Ecto neural progenitor cell (in vitro differentiated cells): ENCODE measurements around the gene TBC1D13.
A peak's percentile ranks its signal among the peaks of the same experiment; 100 is the strongest.
"Not testable (repeated sequence)": the region's sequence is repeated elsewhere in the genome, so short reads cannot be mapped to it uniquely, and the experiment has no call there.

Experiments used
- DNase-seq: peaks from one replicate; pipeline ENCODE4 v3.0.0-alpha.2; 2018; ENCODE audit warnings: low spot score

The TBC1D13 gene

DNA sequence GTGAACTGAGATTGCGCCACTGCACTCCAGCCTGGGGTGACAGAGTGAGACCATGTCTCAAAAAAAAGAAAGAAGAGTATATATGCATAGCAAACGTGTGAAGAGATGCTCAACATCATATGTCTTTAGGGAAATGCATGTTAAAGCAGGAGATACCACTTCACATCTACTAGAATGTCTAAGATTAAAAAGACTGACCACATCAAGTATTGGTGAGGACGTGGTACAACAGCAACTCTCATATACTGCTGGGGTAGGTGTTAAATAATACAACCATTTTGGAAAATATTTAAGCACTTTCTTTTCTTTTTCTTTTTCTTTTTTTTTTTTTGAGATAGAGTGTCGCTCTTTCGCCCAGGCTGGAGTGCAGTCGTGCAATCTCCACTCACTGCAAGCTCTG lies 1.6 kb upstream of the TBC1D13 start:
- no peak for DNase-seq

DNA sequence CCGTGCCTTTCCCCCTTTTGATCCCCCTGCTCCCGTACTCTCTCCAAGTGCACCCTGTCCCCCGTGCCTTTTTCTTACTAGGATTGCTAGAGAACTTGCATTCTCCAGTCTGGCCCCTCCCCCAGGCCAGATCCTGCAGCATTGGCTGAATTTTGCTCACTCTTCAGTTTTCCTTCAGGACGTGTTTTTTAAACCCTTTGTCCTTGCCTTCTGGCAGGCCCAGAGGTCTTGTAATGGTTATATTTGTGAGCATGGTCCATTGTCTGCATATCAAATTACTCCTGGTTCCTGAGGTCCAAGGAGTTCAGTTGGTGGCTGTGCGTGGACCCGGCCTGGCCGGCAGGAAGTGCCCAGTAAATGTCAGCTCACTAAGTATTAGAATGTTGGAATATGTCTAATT lies 606 bp downstream of the TBC1D13 start:
- no peak for DNase-seq

DNA sequence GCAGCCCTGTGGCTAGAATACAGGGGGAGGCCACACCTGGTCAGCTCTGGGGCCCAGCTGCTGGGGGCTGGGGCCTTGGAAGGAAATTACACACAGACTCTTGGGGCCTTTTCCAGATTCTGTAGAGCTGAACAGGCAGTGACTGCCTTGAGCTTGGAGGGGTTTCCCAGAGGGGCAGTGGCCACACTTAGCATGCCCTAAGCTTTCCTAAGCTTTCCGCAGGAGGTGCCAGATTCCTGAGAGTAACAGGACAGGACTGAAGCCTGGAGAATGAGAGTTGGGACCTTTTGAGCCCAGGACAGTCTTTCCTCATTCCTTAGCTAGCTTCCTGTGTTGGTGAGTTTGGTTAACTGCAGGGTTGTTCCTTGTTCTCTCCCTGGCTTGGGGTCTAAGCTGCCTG lies 1.4 kb downstream of the TBC1D13 start:
- no peak for DNase-seq

DNA sequence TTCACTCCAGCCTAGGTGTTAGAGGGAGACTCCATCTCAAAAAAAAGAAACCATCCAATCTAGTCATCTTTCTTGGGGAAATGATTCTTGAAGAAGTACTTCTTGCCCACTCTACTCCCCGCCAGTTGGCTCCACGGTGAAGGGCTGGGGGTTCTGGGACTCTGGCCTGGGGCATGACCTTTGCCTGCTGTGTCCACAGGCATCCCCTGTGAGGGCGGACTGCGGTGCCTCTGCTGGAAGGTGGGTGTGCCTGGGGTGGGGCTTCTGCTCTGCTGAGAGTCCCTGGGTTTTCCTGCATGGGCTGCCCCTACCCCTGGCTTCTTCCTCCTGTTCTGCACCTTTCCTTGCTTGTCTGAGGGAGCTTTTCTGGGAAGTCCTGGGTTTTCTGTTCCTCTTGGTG lies 3.5 kb downstream of the TBC1D13 start:
- DNase-seq: no peak

DNA sequence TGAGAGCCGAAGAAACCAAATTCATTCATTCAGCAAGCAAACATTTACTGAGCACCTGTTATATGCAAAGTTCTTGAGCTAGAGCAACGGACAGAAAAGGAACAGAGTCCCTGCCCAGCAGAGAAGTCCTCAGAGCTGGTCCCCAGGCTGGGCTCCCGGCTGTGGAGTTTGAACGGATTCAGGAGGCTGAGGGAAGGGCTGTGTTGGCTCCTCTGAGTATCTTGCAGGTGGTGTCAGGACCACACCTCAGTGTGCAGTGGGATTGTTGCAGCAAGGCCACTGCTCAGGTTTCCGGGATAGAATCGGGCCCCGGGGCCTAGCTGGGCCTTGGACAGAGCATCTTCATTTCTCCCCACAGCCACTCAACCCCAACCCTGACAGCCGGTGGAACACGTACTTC lies 5.1 kb downstream of the TBC1D13 start:
- no peak for DNase-seq

DNA sequence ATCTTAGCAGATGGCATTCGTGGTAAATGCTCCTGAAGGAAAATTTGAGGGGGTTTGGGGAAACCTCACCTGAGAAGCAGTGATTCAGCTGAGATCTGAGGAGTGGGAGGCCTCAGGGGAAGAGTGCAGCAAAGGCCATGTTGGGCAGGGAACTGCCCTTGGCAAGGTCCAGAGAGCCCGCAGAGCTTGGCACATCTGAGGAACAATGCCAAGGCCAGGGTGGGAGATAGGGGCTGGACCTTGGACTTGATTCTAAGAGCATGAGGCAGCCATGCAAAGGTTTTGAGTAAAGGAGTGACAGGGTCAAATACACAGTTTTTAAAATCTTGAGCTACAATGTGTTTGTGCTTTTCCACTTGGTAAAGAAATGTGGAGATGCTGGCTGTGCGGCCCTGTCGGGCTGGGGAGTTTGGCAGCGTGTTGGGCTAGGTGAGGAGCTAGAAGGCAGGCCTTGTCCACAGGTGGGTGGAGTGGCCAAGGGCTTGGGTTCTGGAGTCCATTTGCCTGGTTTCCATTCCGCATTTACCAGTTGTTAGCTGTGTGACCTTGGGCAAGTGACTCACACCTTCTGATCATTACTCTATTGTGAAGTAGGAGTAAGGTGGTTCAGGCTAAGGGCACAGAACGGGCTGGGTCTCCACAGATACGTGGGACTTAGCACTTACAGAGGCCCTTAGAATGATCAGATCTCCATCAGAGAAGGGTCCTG lies 6.1 kb downstream of the TBC1D13 start:
- DNase-seq: no peak

DNA sequence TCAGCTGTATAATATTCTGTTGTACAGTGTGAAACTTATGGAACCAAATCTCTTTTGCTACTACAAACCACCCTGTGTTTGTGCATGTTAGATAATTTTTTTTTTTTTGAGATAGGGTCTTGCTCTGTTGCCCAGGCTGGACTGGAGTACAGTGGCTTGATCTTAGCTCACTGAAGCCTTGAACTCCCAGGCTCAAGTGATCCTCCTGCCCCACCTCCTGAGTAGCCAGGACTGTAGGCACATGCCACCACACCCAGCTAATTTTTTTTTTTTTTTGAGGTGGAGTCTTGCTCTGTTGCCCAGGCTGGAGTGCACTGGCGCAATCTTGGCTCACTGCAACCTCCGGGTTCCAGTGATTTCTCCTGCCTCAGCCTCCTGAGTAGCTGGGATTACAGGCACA lies 7.9 kb downstream of the TBC1D13 start:
- not testable (repeated sequence) for DNase-seq

DNA sequence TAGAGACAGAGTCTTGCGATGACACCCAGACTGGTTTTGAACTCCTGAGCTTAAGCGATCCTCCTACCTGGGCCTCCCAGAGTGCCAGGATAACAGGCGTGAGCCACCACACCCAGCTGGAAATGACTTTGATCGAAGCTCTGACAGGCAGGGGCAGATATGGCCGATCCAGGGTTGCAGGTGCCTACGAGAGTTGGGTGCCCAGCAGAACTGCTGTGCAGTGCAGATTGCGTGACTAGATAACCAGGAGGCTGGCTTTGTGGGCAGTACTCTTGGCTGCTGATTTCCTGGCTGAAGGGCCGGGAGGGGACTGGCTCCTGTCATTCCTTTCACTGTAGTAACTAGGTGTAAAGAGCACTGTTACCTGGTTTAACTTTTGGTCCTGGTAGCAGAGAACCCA lies 11.8 kb downstream of the TBC1D13 start:
- no peak for DNase-seq

DNA sequence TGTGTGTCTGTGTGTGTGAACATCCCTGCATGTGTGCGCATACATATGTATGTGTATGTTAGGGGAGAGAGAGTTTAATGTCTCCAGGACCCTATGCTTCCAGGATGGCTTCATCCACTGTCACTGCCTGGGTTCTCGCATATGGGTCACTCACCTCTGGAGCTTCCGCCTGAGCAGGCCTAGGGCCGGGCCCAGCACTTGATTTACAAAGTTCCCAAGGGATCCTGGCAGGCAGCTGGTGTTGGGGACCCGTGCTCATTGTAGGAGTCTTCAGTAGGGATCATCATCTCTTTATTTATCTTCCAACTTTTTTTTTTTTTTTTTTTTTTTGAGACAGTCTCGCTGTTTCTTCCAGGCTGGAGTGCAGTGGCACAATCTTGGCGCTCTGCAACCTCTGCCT lies 13.0 kb downstream of the TBC1D13 start:
- no peak for DNase-seq

DNA sequence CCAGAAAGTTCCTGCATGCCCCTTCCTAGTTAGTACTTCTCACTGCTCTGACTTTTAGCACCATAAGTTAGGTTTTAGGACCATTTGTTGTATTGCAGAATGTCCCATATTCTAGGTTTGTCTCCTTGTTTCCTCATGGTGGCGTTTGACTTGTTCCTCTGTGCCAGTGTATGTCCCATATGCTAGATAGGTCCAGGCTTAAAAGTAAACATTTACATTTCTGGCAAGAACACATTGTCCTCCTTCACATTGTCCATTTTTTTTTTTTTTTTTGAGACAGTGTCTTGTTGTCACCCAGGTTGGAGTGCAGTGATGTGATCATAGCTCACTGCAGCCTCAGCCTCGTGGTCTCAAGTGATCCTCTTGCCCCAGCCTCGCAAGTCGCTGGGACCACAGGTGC lies 15.4 kb downstream of the TBC1D13 start:
- no peak for DNase-seq

DNA sequence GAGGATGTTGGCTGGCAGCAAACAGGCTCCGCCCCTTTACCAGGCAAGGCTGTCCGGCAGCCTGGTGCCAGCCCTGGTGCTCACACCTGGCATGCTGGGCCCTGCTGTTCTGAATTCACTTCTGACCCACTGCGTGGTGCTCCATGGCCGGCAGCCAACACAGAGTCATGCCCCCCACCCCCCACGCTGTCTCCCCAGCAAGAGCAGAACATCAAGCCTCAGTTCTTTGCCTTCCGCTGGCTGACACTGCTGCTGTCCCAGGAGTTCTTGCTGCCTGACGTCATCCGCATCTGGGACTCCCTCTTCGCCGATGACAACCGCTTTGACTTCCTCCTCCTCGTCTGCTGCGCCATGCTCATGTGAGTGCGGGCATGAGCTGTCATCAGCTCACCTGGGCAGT lies 18.6 kb downstream of the TBC1D13 start:
- DNase-seq: no peak

DNA sequence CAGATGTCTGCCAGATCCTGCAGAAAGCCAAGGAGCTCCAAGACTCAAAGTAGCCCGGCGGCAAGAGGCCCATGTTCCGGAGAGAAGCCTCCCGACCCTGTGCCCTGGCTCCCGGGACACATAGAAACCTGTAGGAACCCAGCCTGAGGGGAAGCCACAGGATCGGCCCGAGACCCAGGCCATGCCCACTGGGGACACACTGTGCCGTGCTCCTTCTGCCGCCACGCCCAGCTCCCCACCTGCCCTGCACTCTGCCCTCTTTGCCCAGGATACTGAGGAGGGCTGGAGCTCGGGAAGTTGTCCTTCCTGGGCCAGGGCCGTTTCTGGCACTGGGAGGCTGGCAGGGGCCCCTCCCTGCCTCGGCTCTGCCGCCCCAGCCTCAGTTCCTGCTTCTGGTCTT lies 20.8 kb downstream of the TBC1D13 start:
- no peak for DNase-seq

DNA sequence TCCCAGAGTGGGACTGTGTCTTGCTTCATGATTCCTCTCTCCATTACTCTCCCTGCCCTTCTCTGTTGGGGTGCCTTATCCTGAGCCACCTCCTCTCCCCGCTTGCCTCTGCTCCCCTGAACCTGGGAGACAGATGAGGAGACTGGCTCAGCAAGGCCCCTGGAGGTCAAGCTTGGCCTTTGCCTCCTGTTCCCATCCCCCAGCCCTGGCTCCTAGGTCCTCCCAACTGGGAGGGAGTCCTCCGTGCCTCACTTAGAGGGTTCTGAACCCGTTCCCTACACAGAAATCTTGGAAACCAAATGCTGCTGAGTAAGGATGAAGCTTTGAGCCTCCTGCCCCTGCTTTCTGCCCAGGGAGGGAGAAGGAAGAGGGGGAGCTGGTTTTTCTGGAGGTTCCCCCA lies 21.5 kb downstream of the TBC1D13 start:
- DNase-seq: no peak

DNA sequence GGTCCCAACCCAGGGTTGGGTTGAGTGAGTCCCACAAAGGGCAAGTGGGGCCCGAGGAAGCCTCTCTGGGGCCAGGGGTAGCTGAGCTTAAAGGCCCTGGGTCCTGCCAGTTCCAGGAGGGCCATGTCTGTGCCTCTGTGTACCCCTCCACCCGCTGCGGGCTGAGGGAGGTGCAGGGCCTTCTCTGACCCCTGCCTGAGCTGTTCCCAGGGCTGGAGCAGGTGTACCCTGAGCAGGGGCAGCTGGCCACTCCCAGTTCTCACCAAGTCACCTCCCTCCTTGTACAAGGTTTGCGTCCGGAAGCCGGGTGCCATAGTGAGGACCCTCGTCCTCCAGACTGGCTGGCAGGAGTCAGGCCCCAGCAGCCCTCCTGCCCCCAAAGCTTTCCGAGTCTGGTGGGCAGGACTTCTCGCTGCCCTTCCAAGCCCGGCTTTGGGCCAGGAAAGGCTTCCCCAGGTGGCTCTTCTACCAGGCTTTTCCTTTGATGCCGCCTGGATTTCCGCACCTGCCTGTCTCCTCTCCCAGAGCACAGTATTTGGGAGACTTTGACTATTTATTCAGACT lies 22.1 kb downstream of the TBC1D13 start:
- no peak for DNase-seq

DNA sequence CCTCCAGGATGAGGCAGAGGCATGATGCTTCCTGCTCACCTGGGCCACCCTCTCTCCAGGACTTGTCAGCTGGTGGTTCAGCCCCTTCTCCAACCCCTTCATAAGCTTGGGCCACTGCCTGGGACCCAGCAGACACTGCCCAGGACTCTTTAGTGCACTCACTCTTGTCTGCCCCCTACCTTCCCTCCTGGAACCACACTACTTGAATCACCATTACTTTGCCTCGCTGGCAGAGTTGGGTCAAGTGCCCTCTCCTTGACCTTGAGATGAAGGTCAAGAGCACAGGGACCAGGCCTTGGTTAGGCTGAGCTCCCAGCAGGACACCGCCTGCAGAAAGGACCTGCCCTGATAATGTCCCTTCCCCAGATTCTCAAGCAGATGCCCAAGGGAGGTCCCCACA lies 22.8 kb downstream of the TBC1D13 start:
- DNase-seq: no peak

DNA sequence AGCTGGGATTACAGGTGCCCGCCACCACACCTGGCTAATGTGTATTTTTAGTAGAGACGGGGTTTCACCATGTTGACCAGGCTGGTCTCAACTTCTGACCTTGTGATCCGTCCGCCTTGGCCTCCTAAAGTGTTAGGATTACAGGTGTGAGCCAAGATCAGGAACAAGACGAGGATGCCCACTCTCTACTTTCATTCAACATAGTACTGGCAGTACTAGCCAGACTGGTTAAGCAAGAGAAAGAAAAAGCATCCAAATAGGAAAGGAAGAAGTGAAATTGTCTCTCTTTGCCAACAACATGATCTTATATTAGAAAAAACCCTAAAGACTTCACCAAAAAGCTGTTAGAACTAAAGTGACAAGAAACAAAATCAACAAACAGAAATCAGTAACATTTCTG lies 23.8 kb downstream of the TBC1D13 start:
- DNase-seq: no peak

DNA sequence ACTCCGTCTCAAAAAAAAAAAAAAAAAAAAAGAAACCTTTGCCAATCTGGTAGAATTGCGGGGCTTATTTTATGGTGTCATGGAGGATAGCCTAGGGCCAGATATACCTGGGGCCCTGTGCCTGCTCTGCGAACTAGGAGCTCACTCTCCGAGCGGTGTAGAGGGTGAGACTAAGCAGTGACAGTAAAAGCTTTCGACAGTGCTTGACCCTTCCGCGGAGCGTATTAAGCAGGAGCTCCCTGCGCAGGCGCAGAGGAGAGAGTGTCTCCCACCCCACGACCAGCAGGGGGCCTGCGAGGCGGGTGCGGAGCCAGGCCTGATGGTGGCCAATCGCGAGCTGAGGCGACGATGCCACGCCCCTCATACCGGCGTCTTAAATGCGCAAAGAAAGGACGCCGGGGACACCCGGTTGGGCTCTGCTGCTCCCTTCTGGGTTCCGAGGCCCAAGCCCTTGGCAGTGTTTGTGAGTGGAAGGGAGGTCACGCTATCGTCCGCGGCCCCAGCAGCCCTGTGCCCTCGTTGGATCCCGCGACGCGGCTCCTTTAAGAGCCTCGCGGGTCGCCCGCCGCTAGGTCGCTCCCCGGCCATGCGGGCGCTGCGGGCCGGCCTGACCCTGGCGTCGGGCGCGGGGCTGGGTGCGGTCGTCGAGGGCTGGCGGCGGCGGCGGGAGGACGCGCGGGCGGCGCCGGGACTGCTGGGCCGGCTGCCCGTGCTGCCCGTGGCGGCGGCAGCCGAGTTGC lies 31.2 kb downstream of the TBC1D13 start, which contains the start of gene ENDOG:
Gene ENDOG, plus strand, starts transcription at position 402 of the 740 bp plus-strand sequence. Its CDS starts 185 bp downstream, at position 587.
- DNase-seq: peak; percentile 98

DNA sequence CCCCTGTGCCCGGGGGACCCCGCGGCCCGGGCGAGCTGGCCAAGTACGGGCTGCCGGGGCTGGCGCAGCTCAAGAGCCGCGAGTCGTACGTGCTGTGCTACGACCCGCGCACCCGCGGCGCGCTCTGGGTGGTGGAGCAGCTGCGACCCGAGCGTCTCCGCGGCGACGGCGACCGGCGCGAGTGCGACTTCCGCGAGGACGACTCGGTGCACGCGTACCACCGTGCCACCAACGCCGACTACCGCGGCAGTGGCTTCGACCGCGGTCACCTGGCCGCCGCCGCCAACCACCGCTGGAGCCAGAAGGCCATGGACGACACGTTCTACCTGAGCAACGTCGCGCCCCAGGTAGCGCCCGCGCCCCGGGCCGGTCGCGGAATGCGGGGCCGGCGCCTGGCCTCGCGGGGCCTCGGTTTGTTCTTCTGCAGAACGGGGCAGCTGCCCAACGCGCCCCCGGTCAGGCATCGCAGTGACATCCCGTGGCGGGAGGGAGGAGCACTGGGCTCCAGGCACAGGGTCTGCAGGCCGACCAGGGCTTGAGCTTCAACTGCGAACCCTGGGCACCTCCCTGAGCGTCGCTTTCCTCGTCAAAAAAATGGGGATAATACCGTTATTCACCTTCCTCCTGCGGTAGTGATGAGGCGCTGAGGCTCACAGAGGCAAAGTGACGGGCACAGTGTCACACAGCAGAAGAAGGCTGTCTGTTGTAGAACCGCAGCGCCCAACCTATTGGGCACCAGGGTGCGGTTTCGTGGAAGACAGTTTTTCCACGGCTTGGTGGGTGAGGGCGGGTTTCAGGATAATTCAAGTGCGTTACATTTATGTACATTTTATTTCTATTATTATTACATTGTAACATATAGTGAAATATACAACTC lies 32.0 kb downstream of the TBC1D13 start:
- DNase-seq: peak; percentile 63

DNA sequence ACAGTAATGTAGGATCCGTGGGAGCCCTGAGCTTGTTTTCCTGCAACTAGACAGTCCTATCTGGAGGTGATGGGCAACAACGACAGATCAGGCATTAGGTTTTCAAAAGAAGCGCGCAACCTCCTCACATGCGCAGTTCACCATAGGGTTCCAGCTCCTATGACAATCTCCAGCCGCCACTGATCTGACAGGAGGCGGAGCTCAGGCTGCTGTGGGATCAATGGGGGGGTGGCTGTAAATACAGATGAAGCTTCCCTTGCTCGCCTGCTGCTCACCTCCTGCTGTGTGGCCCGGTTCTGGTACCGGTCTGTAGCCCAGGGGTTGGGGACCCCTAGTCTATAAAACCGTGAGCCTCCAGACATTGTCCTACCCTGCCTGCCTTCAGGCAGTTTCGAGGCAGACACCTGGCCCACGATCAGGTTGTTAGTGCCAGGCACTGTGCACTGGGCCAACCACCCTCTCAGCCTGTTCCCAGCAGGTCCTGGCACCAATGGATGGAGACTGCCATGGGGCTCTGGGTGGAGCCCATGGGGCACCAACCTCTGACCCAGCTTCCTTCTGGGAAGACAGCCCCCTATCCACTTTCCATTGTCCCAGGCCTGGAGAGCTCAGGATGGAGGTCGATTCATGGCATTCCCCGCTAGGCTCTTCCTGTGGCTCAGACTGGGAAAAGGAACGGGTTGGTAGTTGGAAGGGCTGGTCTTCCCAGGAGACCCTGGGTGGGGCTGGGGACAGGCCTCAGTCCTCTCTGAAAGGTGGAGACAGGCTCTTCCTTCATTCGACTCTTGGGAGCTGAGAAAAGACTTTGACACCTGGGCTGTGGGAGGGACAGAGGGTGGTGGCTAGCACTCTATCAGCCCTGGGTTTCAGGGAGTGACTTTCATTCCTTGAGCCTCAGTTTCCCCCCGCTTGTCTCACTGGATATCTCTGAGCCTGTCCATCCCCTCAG lies 32.9 kb downstream of the TBC1D13 start:
- no peak for DNase-seq

DNA sequence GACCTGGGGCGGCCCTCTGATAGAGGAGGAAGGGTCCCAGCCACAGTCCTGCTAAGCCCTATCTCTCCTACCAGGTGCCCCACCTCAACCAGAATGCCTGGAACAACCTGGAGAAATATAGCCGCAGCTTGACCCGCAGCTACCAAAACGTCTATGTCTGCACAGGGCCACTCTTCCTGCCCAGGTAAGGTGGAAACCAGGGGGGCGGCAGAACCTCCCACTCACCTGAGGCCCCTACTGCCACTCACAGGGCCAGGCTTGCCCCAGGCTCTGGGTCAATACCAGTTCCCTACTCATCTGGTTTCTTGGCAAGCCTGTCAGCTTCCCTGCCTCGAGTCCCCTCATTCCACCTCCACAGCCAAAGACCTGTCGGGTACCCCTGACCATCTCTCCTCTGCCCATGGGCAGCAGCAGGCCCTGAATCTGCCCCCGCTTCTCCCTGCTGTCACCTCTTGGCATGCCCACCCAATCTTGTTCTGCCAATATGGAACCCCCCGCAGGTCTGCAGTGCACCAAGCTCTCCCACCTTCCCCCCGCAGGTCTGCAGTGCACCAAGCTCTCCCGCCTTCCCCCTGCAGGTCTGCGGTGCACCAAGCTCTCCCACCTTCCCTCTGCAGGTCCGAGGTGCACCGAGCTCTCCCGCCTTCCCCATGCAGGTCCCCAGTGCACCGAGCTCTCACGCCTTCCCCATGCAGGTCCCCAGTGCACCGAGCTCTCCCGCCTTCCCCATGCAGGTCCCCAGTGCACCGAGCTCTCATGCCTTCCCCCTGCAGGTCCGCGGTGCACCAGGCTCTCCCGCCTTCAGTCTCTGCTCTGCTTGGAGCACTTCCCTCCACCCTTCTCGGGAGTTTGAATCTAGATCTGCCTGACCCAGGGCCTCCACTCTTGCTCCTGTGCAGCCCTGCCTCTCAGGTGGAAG lies 33.9 kb downstream of the TBC1D13 start:
- no peak for DNase-seq
